T47D (cell line): ENCODE measurements around the gene RSPH3.
"Not testable (repeated sequence)": the region's sequence is repeated elsewhere in the genome, so short reads cannot be mapped to it uniquely, and the experiment has no call there.

Experiments
- DNase-seq, 2 experiments: peaks; one replicate each; pipeline versions ENCODE4 v3.0.0 to v3.0.0-alpha.2; 2011 to 2012; ENCODE audit warnings: low read depth in 1 of 2, low spot score in 1 of 2
- JUND ChIP-seq: IDR thresholded peaks from 2 replicates; pipeline ENCODE4 v1.6.1; 2012; ENCODE audit warnings: low read depth
- in situ Hi-C: cut with HindIII; loops from 2 replicates; pipeline ENCODE4 v1.10.0; 2016; ENCODE audit warnings: low sequenced_read_pairs, low pct_unique_long_range_greater_than_20kb

The RSPH3 gene

DNA sequence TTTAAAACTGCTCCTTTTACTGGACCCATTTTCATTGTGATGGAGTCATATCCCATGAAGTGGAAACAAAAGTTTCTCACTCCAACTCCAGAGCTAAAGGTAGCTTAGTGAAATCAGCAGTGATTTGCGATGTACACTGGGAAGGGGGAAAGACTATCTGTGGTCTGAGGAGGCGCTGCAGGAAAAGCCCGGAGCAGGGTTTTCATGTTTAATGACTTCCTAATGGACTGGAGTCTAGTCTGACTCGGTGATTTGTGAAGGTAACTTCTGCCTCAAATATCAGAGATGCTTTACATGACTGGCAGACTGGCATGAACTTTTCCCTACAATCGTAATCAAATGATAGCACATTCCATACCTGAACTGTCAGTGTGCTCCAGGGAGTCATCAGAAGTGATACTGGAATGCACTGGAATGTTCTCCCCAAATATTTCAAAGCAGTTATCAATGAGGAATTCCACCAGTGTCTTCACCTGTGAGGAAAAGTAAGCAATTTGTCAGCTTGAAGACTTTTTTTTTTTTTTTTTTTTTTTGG is 37.8 kb upstream of the RSPH3 start:
- in situ Hi-C loops: no loop called here
- TF ChIP-seq JUND: no peak
- no peak for DNase-seq

DNA sequence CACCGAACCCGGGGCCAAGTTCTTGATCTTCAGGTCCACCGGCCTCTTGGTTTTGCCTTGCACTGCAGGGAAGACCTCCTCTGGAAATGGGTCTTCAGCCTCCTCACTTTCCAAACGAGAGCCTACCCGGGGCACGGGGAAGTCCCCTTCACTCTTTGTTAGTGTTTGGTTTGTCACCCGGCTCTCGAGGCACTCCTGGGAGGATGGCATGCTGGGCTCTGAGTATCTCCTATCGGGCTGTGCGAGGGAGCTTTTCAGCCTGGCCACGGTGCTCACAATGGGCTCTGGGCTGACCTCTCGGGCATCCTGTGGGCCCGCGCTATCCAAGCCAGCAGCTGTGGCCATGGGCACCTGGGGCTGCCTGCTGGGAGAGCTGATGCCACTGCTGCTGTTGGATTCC is 36.7 kb upstream of the RSPH3 start:
- DNase-seq: no peak

DNA sequence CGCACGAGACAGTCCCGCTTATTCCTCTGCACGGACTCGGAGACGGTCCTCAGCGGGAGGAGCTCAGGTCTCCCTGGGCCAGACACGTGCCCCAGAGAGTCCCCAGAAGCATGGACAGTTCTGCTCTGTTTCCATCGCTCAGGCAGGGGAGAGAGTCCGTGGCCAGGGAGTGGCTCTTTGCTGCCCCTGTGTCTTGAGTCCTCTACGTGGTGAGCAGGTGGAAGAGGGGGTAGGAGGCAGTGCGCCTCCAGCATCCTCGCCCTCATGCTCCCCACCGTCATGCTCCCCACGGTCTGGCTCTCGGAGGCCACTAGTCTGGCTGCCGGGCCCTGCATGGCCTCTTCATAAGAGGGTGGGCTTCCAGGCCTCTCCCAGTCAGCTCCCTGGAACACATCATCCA is 35.9 kb upstream of the RSPH3 start:
- DNase-seq: no peak
- in situ Hi-C loops: no loop called here
- TF ChIP-seq JUND: no peak

More for the DNA sequence above, 36.7 kb upstream of the RSPH3 start:
- in situ Hi-C loops: no loop called here
- TF ChIP-seq JUND: no peak

DNA sequence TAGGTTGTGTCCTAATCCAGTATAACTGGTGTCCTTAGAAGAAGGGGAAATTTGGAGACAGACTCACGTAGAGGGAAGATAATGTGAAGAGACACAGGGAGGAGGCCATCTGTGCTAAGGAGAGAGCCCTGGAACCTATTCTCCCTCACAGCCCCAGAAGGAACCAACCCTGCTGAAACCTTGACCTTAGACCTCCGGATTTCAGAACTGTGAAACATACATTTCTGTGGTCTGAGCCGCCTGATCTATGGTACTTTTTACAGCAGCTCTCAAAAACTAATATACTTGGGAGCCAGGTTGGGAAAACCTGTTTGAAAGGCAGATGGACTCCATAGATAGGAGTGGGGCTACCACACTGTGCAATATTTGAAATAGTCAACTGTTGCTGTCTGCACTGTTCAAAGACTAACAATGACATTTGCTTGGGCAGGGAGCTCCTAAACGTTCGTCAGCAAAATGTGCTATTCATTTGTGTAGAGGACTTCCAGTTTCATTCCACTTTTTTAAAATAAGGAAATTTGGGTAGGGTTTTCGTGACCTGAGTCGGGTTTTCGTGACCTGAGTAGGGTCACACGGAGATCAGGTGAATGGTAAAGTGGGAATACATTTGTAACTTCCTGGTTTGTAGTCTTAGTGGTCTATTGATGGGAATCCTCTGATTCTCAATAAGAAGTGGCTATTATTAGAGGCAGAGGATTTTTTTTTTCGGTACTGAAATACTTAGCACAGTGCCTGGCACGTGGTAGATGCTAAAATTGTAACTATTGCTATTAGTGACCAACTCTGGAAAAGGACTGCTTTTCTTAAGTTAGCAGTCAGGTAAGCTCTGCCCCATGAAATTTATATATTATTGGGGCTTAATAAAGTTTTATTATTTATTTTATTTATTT is 33.4 kb upstream of the RSPH3 start:
- peak in 1 of 2 experiments; percentile 28 for DNase-seq
- in situ Hi-C loops: no loop called here
- TF ChIP-seq JUND: no peak

DNA sequence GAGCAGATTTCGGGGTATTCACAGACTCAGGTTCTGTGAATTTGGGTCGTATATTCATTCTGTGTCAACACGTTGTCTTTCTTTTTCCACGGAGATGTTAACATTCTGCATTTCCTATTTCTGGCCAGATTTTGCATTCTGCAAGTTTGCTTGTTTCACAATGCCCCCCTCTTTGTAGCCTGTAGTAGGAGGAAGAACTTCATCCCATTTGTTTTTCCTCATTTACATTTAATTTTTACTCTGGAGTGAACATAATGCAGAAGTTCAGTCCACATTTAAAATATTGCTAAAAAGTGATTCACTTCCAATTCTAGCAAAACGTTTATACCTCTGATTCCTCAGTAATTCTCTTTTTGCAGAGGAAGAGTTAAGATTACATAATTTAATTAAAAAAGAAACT is 31.8 kb upstream of the RSPH3 start:
- DNase-seq: no peak
- in situ Hi-C loops: no loop called here
- TF ChIP-seq JUND: no peak

DNA sequence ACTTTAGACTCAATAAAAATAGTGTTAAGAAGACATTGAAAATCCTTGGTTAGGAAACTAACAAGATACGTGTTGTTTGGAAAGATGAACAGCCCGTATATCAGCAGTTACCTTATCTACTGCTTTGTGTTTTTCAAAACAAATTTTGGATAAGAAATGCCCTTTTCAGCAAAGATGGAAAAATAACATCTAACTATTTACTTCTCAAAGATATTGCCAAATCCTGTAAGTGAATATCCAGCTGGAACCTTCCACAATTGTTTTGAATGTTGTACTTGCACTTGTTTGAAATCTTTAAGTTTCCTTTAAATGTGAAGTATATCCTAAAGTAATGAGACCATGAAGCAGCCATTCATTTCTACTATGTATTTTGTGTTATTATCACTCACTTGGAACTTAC is 30.2 kb upstream of the RSPH3 start:
- TF ChIP-seq JUND: no peak
- DNase-seq: no peak
- in situ Hi-C loops: no loop called here

DNA sequence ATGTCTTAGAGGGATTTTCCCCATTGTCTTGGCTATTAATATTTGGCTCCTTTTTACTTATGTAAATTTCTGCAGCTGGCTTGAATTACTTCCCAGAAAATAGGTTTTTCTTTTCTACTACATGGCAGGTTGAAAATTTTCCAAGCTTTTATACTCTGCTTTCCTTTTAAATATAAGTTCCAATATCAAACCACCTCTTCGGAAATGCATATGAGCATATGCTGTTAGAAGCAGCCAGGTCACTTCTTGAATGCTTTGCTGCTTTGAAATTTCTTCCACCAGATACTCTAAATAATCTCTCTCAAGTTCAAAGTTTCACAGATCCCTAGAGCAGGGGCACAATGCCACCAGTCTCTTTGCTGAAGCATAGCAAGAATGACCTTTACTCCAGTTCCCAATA is 25.2 kb upstream of the RSPH3 start:
- in situ Hi-C loops, DNase-seq: not testable (repeated sequence)

DNA sequence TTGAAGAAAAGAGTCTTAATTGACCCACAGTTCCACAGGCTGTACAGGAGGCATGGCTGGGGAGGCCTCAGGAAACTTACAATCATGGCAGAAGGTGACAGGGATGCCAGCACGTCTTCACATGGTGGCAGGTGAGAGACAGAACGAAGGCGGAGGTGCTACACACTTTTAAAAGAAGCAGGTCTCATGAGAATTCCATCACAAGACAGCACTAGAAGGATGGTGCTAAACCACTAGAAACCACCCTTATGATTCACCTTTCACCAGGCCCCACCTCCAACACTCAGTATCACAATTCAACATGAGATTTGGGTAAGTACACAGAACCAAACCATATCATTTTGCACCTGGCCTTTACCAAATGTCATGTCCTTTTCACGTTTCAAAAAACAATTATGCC is 23.9 kb upstream of the RSPH3 start:
- in situ Hi-C loops: no loop called here
- no peak for DNase-seq
- no peak for TF ChIP-seq JUND

DNA sequence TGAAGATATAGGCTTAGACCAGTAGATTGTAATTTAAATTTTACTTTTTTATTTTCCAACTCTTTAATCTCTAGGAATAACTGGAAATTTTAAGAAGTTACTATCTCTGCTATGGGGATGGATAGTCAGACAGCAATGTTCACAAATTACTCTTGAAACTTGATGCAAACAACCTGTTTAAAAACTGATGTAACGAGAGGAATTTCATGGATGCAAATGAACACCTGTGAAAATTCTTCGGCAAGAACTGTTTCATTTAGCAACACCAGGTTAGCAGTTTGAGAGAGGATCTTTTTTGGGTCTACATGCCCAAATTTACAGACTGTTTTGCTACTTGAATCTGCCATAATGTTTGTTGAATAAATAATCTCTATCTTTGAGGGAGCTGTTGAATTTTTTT is 20.0 kb upstream of the RSPH3 start:
- in situ Hi-C loops: no loop called here
- no peak for DNase-seq

DNA sequence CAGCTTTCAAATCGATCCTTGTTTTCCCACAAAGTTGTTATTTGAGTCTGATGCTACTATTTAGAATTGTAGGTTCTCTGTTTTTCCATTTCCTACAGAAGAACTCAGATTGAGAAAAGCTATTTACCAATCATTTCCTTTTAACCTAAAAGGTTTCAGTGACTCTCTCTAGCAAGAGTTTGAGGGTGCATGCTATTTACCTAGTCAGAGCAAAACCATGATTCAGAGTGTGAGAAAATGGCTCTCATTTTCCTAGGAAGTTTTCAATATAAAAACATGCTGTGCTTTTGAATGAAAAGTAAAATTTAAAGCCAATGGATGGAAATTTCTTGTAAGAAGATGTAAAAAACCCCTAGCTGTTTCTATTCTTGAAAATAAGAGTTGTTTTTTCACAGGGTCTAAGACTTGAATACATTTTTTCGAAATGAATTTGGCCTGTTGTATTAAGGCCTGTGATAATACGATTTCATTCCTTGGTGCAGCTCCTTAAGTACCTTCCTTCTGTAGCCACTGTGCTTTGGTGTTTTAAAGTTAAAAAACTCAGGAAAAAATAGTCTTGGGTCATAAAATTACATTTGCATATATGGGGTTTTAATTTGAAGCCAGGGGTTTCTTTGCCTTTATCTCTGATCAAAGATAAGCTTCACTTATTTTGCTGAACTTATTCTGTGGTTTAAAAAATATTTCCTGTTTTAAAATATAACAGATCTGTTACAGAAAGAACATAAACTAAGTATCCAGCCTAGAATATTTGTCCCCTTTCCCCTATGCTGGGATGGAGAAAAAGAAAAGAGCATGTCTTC is 18.0 kb upstream of the RSPH3 start:
- in situ Hi-C loops: no loop called here
- TF ChIP-seq JUND: no peak
- no peak for DNase-seq

More for the DNA sequence above, 20.0 kb upstream of the RSPH3 start:
- no peak for TF ChIP-seq JUND

DNA sequence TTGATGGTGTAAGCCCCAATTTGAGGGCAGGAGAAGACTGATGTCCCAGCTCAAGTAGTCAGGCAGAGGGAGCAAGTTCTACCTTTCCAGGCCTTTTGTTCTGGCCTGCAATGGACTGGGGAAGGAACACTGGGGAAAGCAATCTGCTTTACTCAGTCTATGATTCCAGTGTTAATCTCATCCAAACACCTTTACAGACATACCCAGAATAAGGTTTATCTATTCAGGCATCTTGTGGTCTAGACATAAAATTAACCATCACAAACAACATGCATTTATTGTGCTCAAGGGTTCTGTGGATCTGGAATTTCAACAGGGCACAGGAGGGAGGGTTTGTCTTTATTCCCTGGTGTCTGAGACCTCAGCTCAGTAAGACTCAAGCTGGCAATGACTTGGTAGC is 14.4 kb upstream of the RSPH3 start:
- in situ Hi-C loops: no loop called here
- TF ChIP-seq JUND: no peak
- DNase-seq: no peak

DNA sequence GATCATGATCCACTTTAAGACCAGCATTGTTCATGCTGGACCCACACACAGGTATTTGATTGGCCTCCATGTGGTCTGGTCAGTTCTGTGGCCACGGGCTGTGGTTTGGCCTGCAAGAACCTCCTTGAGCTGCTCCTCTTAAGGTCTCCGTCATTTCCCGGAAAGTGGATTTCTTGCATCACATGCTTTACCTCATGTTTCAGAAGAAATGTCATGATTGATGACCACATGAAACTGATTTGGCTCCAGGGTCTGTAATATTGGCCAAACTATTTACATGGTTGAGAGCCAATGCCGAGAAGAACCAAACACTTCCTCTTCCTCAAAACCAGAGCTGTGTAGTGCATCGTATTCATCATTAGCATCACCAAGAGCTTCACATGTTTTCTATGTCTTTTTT is 13.2 kb upstream of the RSPH3 start:
- no peak for DNase-seq
- in situ Hi-C loops: no loop called here
- TF ChIP-seq JUND: no peak

DNA sequence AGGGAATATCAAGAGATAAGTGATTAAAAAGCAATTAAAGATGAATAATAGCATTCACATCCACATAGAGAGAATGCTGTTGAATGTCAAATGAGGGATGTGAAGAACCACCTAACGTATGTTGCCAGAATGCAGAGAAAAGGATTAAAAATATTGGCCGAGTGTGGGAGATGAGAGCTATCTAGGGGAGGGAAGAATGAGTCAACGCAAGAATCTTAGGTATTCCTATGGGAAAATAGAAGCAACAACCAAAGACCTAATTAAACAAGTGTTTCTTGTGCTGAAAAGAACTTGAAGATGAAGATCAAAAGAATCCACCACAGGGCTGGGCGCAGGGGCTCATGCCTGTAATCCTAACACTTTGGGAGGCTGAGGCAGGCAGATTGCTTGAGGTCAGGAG is 12.2 kb upstream of the RSPH3 start:
- TF ChIP-seq JUND: no peak
- no peak for DNase-seq
- in situ Hi-C loops: no loop called here

DNA sequence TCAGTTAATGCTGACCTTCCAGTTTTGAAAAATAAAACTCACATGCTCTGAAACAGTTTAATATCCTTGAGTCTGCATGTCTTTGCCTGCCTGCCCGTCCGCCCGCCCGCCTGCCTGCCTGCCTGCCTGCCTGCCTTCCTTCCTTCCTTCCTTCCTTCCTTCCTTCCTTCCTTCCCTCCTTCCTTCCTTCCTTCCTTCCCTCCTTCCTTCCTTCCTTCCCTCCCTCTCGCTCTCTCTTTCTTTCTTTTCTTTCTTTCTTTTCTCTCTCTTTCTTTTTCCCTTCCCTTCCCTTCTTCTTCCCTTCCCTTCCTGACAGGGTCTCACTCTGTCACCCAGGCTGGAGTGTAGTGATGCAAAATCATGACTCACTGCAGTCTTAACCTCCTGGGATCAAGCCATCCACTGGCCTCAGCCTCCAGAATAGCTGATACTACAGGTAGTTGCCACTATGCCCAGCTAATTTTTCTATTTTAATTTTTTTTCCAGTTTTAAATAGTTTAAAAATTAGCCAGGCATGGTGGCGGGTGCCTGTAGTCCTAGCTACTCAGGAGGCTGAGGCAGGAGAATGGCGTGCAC is 10.1 kb upstream of the RSPH3 start:
- in situ Hi-C loops, DNase-seq: not testable (repeated sequence)
